Measurements from ENCODE around the gene STIMATE. TPM values are rescaled to one million over a fixed set of nuclear protein-coding genes. Genes with fewer than 3 reads are reported as not detected.

The STIMATE gene
- total and polyA plus RNA-seq, 2 donors from 2014 or later, result 21.4 to 23.3 TPM

DNA sequence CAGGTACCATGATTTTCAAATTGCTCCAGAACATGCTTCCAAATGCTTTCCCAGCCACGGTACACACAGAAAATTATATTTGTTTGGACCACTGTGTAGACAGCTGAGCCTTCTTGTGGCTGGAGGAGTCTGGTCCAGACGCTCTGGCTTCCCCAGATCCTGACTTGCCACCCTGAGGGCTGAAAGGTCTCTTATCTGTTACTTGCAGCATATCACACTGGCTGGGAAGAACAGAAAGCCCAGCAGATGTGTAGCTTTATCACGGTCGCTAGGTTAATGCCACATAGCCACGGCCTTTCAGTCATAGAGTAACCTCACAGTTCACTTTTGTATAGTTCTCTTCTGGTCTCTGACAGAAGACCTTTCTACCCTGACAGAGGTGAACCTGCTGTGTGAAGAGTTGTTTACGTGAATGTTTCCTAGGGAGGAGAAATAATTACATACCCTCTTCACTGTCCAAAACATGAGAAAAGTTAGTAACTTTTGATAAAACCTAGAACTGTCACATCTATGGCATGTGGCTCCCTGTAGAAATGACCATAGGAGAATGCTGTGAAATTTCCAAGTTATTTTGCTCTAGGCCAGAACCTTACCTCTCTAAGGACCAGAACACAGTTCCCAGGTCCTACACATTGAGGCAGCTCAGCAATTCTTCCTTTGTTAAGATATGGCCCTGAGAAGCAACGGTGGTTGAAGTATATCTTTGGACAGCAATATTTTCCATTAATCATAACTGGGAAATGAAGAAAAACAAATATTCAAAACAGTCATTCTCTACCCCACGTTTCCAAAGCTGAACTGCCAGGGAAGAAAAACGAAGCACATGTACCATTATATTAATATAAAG lies 15.8 kb upstream of the STIMATE start:
- FAIRE-seq, result no peak
- no peaks in the 10 kb centered on the region for H3K27me3 ChIP-seq (ENCODE audit: control insufficient read depth, insufficient read depth, low read length)
- H3K27ac ChIP-seq (ENCODE audit: low read depth in 2 of 2, low read length in 2 of 2), result no peak overlapping the region
- H3K4me3 ChIP-seq (ENCODE audit: low read length in 3 of 3), result no peak overlapping the region
- no peak for DNase-seq
- intact Hi-C loops (cut with DNase I), result no loop called here
- H3K4me1 ChIP-seq (ENCODE audit: control insufficient read depth in 2 of 3, insufficient read depth in 2 of 3, low read depth in 1 of 3, low read length in 3 of 3), result no peaks in the 10 kb centered on the region
- no peaks in the 10 kb centered on the region for H3K9me3 ChIP-seq (ENCODE audit: control insufficient read depth in 2 of 3, insufficient read depth in 1 of 3, low read length in 3 of 3)
- H3K9ac ChIP-seq (ENCODE audit: low read length in 3 of 3), result no peak overlapping the region
- TF ChIP-seq, protein P1, sequence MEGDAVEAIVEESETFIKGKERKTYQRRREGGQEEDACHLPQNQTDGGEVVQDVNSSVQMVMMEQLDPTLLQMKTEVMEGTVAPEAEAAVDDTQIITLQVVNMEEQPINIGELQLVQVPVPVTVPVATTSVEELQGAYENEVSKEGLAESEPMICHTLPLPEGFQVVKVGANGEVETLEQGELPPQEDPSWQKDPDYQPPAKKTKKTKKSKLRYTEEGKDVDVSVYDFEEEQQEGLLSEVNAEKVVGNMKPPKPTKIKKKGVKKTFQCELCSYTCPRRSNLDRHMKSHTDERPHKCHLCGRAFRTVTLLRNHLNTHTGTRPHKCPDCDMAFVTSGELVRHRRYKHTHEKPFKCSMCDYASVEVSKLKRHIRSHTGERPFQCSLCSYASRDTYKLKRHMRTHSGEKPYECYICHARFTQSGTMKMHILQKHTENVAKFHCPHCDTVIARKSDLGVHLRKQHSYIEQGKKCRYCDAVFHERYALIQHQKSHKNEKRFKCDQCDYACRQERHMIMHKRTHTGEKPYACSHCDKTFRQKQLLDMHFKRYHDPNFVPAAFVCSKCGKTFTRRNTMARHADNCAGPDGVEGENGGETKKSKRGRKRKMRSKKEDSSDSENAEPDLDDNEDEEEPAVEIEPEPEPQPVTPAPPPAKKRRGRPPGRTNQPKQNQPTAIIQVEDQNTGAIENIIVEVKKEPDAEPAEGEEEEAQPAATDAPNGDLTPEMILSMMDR (IDR thresholded peaks at IDR 0.05; ENCODE audit: borderline replicate concordance, extremely low read depth, insufficient read depth), result no peak
- peaks cover 0 to 7% (median 0%) of the 10 kb centered on the region in 3 donors for H3K36me3 ChIP-seq (ENCODE audit: control insufficient read depth in 2 of 3, insufficient read depth in 3 of 3, low read length in 3 of 3)

DNA sequence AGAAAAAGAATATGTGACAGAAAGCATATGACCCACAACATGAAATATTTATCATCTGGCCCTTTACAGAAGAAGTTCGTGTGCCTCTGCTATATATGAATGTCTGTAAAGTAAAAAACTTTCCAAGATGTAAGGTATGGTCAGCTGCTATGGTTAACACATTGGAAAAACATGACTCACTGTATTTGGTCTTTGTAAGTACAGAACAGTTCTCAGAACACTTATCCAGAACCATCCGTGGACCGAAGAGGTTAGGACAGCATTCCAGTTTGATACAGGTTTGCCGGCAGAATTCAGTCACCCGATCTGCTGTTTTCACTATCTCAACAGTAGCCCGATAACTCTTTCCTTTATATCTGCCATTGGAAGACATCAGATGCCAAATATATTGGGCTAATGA lies 13.5 kb upstream of the STIMATE start:
- H3K4me3 ChIP-seq (ENCODE audit: low read length in 3 of 3), result no peak overlapping the region
- no peak for FAIRE-seq
- H3K4me1 ChIP-seq (ENCODE audit: control insufficient read depth in 2 of 3, insufficient read depth in 2 of 3, low read depth in 1 of 3, low read length in 3 of 3), result no peaks in the 10 kb centered on the region
- no peak for DNase-seq
- TF ChIP-seq, protein P1 (IDR thresholded peaks at IDR 0.05; ENCODE audit: borderline replicate concordance, extremely low read depth, insufficient read depth), result no peak
- no peak overlapping the region for H3K27ac ChIP-seq (ENCODE audit: low read depth in 2 of 2, low read length in 2 of 2)
- intact Hi-C loops (cut with DNase I), result no loop called here
- no peaks in the 10 kb centered on the region for H3K9me3 ChIP-seq (ENCODE audit: control insufficient read depth in 2 of 3, insufficient read depth in 1 of 3, low read length in 3 of 3)
- H3K27me3 ChIP-seq (ENCODE audit: control insufficient read depth, insufficient read depth, low read length), result no peaks in the 10 kb centered on the region
- H3K9ac ChIP-seq (ENCODE audit: low read length in 3 of 3), result no peak overlapping the region
- peaks cover 0 to 13% (median 5%) of the 10 kb centered on the region in 3 donors for H3K36me3 ChIP-seq (ENCODE audit: control insufficient read depth in 2 of 3, insufficient read depth in 3 of 3, low read length in 3 of 3)

DNA sequence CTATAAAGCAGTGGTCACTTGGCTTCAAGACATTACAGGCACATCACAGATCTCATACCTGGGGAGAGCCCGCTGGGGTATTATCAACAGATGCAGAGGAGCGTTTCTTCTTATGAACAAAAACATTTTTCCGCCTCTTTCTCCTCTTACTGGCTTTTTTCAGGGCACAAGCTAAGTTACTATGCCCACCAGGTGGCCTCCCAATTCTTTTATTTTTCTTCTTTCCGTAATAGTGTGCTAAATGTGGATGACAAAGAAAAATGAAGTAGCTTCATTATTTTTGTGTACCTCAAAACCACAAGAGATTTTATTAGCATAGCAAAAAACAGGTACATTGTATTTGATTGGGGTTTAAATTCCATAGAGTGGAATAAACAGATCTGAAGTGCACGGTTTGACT lies 10.1 kb upstream of the STIMATE start:
- Histone ChIP-seq H3K36me3 (ENCODE audit: control insufficient read depth in 2 of 3, insufficient read depth in 3 of 3, low read length in 3 of 3) (peaks cover 0 to 10% (median 8%) of the 10 kb centered on the region in 3 donors), H3K9me3 (ENCODE audit: control insufficient read depth in 2 of 3, insufficient read depth in 1 of 3, low read length in 3 of 3) (no peaks in the 10 kb centered on the region), H3K4me3 (ENCODE audit: low read length in 3 of 3) (no peak overlapping the region), H3K27me3 (ENCODE audit: control insufficient read depth, insufficient read depth, low read length) (no peaks in the 10 kb centered on the region), H3K27ac (ENCODE audit: low read depth in 2 of 2, low read length in 2 of 2) (no peak overlapping the region), H3K9ac (ENCODE audit: low read length in 3 of 3) (no peak overlapping the region), H3K4me1 (ENCODE audit: control insufficient read depth in 2 of 3, insufficient read depth in 2 of 3, low read depth in 1 of 3, low read length in 3 of 3) (peaks cover 0 to 11% (median 0%) of the 10 kb centered on the region in 3 donors)
- TF ChIP-seq, protein P1 (IDR thresholded peaks at IDR 0.05; ENCODE audit: borderline replicate concordance, extremely low read depth, insufficient read depth), result no peak
- no peak for FAIRE-seq
- intact Hi-C loops (cut with DNase I), result no loop called here
- DNase-seq, result no peak

All from kidney (tissue), 14 donors.